ENCODE measurements around the gene PLXNA4.

The PLXNA4 gene

DNA sequence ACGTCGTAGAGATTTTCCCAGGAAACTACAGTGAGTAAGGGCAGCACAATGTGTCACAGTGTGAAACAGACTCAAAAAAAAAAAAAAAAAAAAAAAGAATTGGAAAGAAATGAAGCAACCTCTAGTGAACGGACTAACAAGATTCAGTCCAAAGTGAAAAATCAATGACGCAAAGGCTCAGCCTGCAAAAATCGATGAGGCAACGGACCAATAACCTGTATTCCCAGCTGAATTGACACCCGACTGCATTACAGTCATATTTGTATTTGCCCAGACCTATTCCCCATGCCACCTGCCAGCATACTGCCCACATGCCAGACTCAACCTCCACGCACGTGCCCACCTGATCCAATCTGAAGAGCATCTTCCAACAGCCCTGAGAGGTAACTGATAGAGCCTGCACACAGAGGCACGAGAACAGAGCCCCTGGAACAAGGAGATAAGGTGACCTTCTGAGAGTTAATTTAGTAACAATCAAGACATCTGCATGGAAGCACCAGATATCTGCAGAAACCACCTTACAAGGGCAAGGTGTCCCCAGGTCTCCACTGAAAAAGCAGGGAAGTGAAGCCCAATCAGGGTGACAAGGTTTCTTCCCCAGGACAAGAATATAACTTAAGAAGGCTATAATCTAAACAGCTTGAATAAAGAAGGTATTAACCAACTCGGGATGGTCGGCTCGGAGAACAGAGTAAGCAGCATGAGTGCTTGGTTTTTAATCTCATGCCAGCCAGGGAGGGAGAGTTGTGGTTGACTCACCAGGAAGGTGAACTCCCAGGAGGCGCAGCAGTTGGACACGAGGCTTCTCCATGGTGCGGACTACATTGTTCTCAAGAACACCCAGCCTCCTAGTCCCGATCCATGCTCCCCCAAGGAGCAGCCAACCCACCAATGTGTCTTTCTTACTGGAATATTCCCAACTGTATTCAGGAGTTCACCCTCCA lies 48.5 kb downstream of the PLXNA4 start:
- DNase-seq: no peak

GRCh38 chr7:132526111-132526740 lies 50.0 kb downstream of the PLXNA4 start:
- DNase-seq: peak; percentile 22 to 39

DNA sequence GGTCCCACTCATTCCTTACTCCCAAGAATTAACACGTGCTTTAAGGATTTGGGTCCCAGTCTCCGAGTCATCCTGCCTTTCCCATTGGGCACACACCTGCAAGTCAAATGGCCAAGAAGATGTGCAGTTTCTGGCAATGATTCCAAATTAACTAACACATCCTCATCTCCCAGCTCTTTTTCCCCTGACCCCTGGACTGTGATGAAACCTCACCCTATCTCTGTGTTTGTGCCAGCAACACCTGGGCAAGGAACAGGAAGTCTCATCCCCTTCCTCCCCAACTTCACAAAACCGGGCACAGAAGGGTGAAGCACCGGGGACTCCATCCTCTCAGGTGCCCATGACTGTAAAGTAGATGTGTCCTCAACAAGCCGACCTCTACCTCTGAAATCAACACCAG lies 54.8 kb downstream of the PLXNA4 start:
- DNase-seq: no peak

DNA sequence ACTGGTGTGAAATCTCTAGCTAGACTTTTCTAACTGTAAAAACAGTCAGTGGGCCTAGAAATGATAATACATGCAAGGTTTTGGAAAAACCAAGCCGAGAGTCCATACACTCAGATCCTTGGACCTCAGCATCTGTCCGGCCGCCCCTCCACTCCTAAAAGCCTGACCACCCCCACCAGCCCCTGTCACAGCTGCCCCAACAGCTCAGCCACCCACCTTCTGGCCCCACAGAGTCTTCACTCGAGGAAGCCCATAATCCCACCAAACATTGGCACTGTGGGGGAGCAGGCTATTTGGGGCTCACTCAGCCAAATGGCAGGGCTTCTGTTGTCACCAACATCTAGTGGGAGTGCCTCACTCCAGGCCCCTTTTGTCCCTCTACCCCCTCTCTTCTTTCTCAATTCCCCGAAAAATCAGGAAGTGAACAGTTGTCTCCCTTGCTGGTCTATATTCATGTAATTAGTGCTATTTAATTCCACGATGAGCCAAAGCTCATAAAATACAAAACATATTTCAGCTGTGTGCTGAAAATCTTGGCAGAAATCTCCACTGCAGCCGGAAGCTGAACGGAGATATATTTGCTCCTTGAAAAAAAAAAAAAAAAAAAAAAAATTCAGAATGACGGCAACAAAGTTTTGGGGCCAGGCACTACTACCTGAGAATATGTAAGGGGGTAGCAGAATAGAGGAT lies 55.5 kb downstream of the PLXNA4 start:
- DNase-seq: no peak

GRCh38 chr7:132519936-132520335 lies 56.3 kb downstream of the PLXNA4 start:
- no peak for DNase-seq

DNA sequence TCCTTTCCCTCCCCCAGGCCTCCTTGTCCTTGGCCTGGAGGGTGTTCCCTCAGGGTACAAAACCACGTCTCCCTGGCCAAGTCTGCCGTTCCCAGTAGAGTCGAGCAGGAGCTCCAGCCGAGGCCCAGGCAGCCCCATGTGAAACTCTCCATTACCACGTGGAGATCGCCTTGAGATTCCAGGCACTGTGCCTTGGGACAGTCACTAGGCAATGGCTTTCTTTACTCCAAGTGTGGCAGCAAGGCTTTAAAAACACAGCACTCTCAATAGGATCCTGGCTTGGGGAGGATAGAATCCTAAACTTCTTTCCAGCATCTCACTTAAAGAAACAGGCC lies 57.5 kb downstream of the PLXNA4 start:
- DNase-seq: no peak

- DNase-seq: peak in 1 of 2 experiments; percentile 9
Measured at GRCh38 chr7:132518102-132518838, 58.0 kb downstream of the PLXNA4 start.

GRCh38 chr7:132516042-132516840 lies 60.0 kb downstream of the PLXNA4 start:
- DNase-seq: no peak

DNA sequence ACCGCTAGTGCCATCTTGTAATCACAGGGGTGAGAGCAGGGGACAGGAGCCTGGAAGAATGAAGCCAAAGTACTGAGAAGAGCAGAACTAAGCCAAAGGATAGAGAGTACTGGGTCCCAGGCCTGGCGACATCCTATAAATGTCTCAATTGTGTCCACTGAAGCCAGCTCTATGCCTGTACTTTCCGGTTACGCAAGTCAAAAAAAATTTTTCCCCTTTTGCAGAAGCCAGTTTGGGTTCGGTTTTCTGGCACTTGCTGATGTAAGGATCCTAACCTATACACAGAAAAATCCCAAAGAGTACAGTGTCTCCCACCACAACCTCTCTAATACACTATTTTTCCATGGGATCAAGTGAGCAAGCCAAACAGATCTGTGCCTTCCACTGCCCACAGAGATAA lies 61.1 kb downstream of the PLXNA4 start:
- DNase-seq: no peak

DNA sequence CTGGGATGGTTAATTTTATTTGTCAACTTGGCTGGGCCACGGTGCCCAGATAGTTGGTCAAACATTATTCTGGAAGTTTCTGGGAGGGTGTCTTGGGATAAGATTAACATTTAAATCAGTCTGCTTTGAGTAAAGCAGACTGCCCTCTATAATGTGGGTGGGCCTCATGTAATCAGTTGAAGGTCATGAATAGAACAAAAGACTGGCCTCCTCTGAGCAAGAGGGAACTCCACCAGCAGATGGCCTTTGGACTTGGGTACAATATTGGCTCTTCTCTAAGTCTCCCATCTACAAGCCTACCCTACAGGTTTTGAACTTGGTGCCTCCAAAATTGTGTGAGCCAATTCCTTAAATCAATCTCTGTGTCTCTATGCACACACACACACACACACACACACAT lies 61.8 kb downstream of the PLXNA4 start:
- DNase-seq: no peak

GRCh38 chr7:132511921-132512320 lies 64.3 kb downstream of the PLXNA4 start:
- DNase-seq: peak; percentile 53 to 83

- DNase-seq: peak in 1 of 2 experiments; percentile 68
Measured at GRCh38 chr7:132511387-132511786, 64.9 kb downstream of the PLXNA4 start.

- DNase-seq: no peak
Measured at GRCh38 chr7:132509643-132510042, 66.6 kb downstream of the PLXNA4 start.

DNA sequence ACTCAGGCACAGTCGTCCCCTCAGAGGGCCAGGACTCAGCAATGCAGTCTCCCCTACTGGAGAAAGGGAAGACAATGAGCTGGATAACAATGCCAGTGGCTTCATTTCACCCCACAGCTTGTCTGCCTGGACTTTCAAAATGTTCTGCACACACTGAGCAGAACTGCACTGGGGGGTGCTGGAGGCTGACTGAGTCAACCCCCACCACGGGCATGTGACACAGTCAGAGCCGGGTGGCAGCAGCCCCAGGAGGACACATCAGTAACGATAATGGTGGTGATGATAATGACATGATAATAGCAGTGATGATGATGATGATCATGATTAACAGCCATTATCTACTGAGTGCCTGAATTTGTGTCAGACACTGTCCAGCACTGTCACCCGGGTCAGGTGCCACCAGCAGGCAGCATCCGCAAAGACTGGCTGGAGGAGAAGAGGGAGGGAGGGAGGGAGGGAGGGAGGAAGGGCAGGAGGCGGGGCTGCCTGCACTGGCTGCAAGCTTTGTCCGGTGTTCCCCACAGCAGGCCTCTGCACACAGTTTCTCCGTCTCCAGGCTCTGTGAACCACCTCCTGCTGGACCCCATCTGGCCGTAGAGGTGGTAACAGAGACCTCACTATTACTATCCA lies 67.4 kb downstream of the PLXNA4 start:
- no peak for DNase-seq

DNA sequence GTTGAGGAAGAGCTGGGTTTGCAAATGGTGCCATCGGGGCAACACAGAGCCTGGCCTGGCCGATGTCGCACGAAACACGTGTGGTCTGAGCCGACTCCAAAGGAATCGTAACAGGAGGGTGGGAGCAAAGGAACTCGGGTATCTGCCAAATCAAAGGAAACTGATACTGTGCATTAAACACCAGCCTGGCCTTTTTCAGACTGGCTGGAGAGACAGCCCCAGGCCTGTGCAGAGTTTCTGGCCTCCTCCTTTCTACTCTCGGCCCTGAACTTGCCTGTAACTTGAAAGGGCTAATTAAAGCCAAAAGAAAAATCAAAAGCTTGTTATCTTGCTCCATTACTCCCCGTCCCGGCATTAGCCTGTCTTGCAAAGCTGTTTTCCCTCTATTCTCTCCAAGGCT lies 71.4 kb downstream of the PLXNA4 start:
- no peak for DNase-seq

DNA sequence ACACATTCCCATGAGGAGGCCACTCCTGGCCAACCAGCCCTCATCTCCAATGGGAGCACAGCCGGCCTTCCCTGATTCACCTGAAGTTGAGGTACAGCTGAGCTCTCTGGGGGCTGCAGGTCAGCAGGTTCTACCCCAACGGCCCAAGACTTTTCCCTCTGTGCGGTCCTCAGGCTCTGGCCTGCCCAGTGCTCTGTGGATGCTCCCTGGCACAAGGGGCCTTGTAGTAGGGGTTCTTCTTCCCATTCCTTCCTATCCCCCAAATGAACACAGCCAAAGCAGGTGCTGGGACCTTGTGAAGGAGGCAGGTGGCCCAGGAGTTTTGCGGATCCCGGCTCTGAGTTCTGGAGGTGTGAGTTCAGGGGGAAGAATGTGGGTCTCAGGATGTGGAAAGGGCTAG lies 72.2 kb downstream of the PLXNA4 start:
- DNase-seq: no peak

DNA sequence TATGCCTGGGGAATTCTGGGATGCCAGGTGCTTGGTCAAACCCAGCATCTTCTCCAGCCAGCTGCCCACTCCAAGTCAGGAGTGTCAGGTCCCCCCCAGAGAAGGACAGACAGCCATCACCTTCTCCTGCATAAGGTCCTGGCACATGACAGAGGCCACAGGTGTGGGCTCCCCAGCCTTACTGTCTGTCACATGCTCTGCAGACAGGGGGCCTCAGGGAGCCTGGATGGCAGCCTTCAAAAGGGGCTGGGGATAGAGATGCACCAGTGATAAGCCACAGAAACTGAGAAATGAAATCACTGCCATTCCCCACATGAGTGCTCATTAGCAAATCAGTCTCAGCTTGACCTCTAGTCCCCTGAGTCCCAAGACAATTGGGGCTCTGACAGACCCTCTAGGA lies 72.9 kb downstream of the PLXNA4 start:
- peak in 1 of 2 experiments; percentile 1 for DNase-seq

DNA sequence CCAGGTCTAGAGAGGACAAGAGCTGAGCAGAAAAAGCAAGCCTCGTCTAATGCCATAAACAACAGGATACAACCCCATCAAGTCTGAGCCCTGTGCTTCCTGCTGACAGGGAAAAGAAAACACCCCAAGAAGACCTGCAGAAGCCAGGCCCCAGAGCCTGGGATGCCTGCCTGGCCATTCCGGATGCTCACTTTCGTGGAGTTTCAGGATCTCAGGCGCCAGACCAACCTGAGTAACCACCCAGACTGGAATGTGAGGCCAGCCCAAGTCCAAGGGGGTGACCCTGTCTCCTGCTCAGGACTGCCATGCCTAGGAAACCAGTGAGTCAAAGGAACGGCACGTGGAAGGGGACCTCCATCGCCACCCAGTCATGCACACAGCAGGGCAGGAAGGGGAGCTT lies 74.3 kb downstream of the PLXNA4 start:
- no peak for DNase-seq

GRCh38 chr7:132500727-132501440 lies 75.4 kb downstream of the PLXNA4 start:
- DNase-seq: peak in 1 of 2 experiments; percentile 3

- no peak for DNase-seq
Measured at GRCh38 chr7:132499487-132499886, 76.8 kb downstream of the PLXNA4 start.

DNA sequence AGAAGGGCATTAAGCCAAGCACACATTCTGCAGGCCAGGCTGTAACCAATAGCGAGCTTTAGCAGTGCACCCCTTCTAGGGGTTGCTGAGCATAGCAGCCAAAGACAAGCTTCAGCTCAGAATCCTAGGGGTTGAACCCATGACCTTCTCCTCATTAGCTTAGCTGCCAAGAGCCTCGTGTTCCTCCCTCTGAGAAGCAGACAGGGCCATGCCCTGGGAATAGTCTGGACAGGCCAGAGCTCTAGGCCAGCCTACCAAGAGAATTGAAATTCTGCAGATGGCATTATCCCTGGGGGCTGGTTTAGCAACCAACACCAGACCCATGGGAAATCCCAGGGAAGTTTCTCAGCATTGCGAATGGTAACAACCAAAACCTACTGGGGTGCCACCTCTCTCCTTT lies 77.2 kb downstream of the PLXNA4 start:
- no peak for DNase-seq

Measured in NCI-H524 (cell line).